OCI-LY1 (cell line): Measurements from ENCODE around the gene DTNB.

ENCODE experiments used
- H2AFZ ChIP-seq: fragments of 200-600 bp; sonication (generic), shearing (Covaris generic); 2 replicates; pipeline ENCODE4 v1.6.0; 2014; ENCODE audit warnings: antibody characterized with exemption, mild to moderate bottlenecking, low read length
- H3F3A ChIP-seq: fragments of 200-600 bp; sonication (generic), shearing (Covaris generic); 2 replicates; pipeline ENCODE4 v1.6.0; 2014; ENCODE audit warnings: mild to moderate bottlenecking, antibody characterized with exemption, low read length, moderate library complexity; ENCODE audit not compliant: insufficient read depth
- H3K27ac ChIP-seq: fragments of 200-600 bp; sonication (generic); 2 replicates; pipeline ENCODE4 v1.5.1; 2014; ENCODE audit warnings: low read length, mixed run types, mild to moderate bottlenecking, low read depth; ENCODE audit not compliant: poor library complexity, severe bottlenecking
- H3K27me3 ChIP-seq: fragments of 200-600 bp; sonication (generic); 2 replicates; pipeline ENCODE4 v1.6.0; 2014; ENCODE audit warnings: antibody characterized with exemption, mild to moderate bottlenecking, low read length, moderate library complexity; ENCODE audit not compliant: insufficient read depth
- H3K36me3 ChIP-seq: fragments of 200-600 bp; sonication (generic); 2 replicates; pipeline ENCODE4 v1.6.1; 2014; ENCODE audit warnings: mild to moderate bottlenecking, antibody characterized with exemption, low read length, moderate library complexity, mixed read lengths; ENCODE audit not compliant: insufficient read depth
- H3K4me1 ChIP-seq: fragments of 200-600 bp; sonication (generic); 2 replicates; pipeline ENCODE4 v1.5.1; 2014; ENCODE audit warnings: mild to moderate bottlenecking, low read length, moderate library complexity; ENCODE audit not compliant: insufficient read depth, severe bottlenecking
- H3K4me2 ChIP-seq: fragments of 200-600 bp; sonication (generic), shearing (Covaris generic); 2 replicates; pipeline ENCODE4 v1.6.1; 2014; ENCODE audit warnings: low read length
- H3K4me3 ChIP-seq: fragments of 200-600 bp; sonication (generic); 2 replicates; pipeline ENCODE4 v1.5.1; 2014; ENCODE audit warnings: low read length, low read depth, mild to moderate bottlenecking, mixed read lengths; ENCODE audit not compliant: poor library complexity, severe bottlenecking
- H3K79me2 ChIP-seq: fragments of 200-600 bp; shearing (Covaris generic); 2 replicates; pipeline ENCODE4 v1.6.1; 2016; ENCODE audit warnings: mixed run types, low read length, mixed read lengths; ENCODE audit not compliant: insufficient read depth
- H3K9ac ChIP-seq: fragments of 200-600 bp; sonication (generic), shearing (Covaris generic); 2 replicates; pipeline ENCODE4 v1.6.1; 2014; ENCODE audit warnings: mild to moderate bottlenecking, low read length, mixed read lengths
- H3K9me2 ChIP-seq: fragments of 200-600 bp; sonication (generic), shearing (Covaris generic); 2 replicates; pipeline ENCODE4 v1.6.1; 2014; ENCODE audit warnings: low read depth, mild to moderate bottlenecking, low read length, mixed read lengths
- H3K9me3 ChIP-seq: fragments of 200-600 bp; shearing (Covaris generic); 2 replicates; pipeline ENCODE4 v1.6.1; 2014; ENCODE audit warnings: low read length, mixed read lengths
- H4K20me1 ChIP-seq: fragments of 200-600 bp; sonication (generic), shearing (Covaris generic); 2 replicates; pipeline ENCODE4 v1.6.0; 2016; ENCODE audit warnings: mild to moderate bottlenecking, low read length; ENCODE audit not compliant: insufficient read depth
- CTCF ChIP-seq: fragments of 200-600 bp; sonication (generic), shearing (Covaris generic); IDR thresholded peaks from 2 replicates; pipeline ENCODE4 v1.5.1; 2017; ENCODE audit warnings: mild to moderate bottlenecking, antibody characterized with exemption, low read length, moderate library complexity, mixed read lengths
- EZH2 ChIP-seq: fragments of 200-600 bp; sonication (generic), shearing (Covaris generic); IDR thresholded peaks from 2 replicates; pipeline ENCODE4 v1.8.0; 2017; ENCODE audit warnings: borderline replicate concordance, mixed run types, mild to moderate bottlenecking, antibody characterized with exemption, low read length, moderate library complexity, mixed read lengths

The DTNB gene

GRCh38 chr2:25521665-25522387 lies 151.6 kb downstream of the DTNB start:
- Histone ChIP-seq H3K4me3 (no peak overlapping the region), H3K79me2 (no peaks in the 10 kb centered on the region), H3K4me1 (peaks cover 40% of the 10 kb centered on the region), H3K36me3 (no peaks in the 10 kb centered on the region), H3K27ac (peak overlapping the region; percentile 64), H3K27me3 (no peaks in the 10 kb centered on the region), H3K9me2 (no peaks in the 10 kb centered on the region), H3F3A (no peaks in the 10 kb centered on the region), H2AFZ (peak overlapping the region; percentile 39; the same call in 1 of the 2 replicates), H3K4me2 (peak overlapping the region; percentile 56), H3K9me3 (no peaks in the 10 kb centered on the region), H4K20me1 (no peaks in the 10 kb centered on the region), H3K9ac (no peak overlapping the region)
- TF ChIP-seq EZH2 (no peak), CTCF (peak; percentile 88)

- H3F3A ChIP-seq = no peaks in the 10 kb centered on the region
- H3K27me3 ChIP-seq = no peaks in the 10 kb centered on the region
- no peak overlapping the region for H2AFZ ChIP-seq
- no peaks in the 10 kb centered on the region for H3K9me2 ChIP-seq
- no peak overlapping the region for H3K4me2 ChIP-seq
- H3K4me1 ChIP-seq = peaks cover 42% of the 10 kb centered on the region
- no peaks in the 10 kb centered on the region for H3K9me3 ChIP-seq
- H3K79me2 ChIP-seq = no peaks in the 10 kb centered on the region
- H3K4me3 ChIP-seq = no peak overlapping the region
- H3K9ac ChIP-seq = no peak overlapping the region
- H3K27ac ChIP-seq = peak overlapping the region; percentile 64
- no peaks in the 10 kb centered on the region for H3K36me3 ChIP-seq
- TF ChIP-seq EZH2 = no peak
- TF ChIP-seq CTCF = no peak
- no peaks in the 10 kb centered on the region for H4K20me1 ChIP-seq
Measured at GRCh38 chr2:25521126-25521525, 152.3 kb downstream of the DTNB start.

GRCh38 chr2:25517701-25518100 lies 155.7 kb downstream of the DTNB start:
- Histone ChIP-seq H3K27me3 (no peaks in the 10 kb centered on the region), H3K79me2 (no peaks in the 10 kb centered on the region), H3K9me2 (no peaks in the 10 kb centered on the region), H3K4me3 (no peak overlapping the region), H3K27ac (peak overlapping the region; percentile 75), H3K36me3 (no peaks in the 10 kb centered on the region), H3K9me3 (no peaks in the 10 kb centered on the region), H3F3A (no peaks in the 10 kb centered on the region), H3K4me2 (peak overlapping the region; percentile 40), H3K9ac (no peak overlapping the region), H4K20me1 (no peaks in the 10 kb centered on the region), H3K4me1 (peaks cover 64% of the 10 kb centered on the region), H2AFZ (no peak overlapping the region)
- TF ChIP-seq EZH2 (no peak), CTCF (no peak)
